Neural cell (in vitro differentiated cells): ENCODE results near the gene ABCC9. TPM values are rescaled to one million over a fixed set of nuclear protein-coding genes. Genes with fewer than 3 reads are reported as not detected.
"Not testable (repeated sequence)": the region's sequence is repeated elsewhere in the genome, so short reads cannot be mapped to it uniquely, and the experiment has no call there.

Experiments
- H2AFZ ChIP-seq: fragments of 200-600, 300-800 bp; sonication (generic), shearing (Covaris generic); 2 replicates; pipeline ENCODE4 v1.6.0; 2014; ENCODE audit warnings: low read depth, mild to moderate bottlenecking, antibody characterized with exemption, low read length, moderate library complexity
- H3F3A ChIP-seq: fragments of 200-600 bp; shearing (Covaris generic); 2 replicates; pipeline ENCODE4 v1.6.1; 2016; ENCODE audit warnings: mild to moderate bottlenecking, moderate library complexity, mixed read lengths, antibody characterized with exemption, low read length; ENCODE audit not compliant: insufficient read depth, poor library complexity, severe bottlenecking
- H3K27ac ChIP-seq: fragments of 200-600, 300-800 bp; sonication (generic), shearing (Covaris generic); 2 replicates; pipeline ENCODE4 v1.5.1; 2014; ENCODE audit warnings: mild to moderate bottlenecking, low read length, moderate library complexity
- H3K27me3 ChIP-seq: fragments of 300-800, 200-600 bp; sonication (generic), shearing (Covaris generic); 2 replicates; pipeline ENCODE4 v1.6.0; 2014; ENCODE audit warnings: mild to moderate bottlenecking, low read depth, low read length, moderate library complexity; ENCODE audit not compliant: insufficient read depth
- H3K36me3 ChIP-seq: fragments of 300-800, 200-600 bp; sonication (generic), shearing (Covaris generic); 2 replicates; pipeline ENCODE4 v1.5.1; 2014; ENCODE audit warnings: mild to moderate bottlenecking, antibody characterized with exemption, low read length, moderate library complexity; ENCODE audit not compliant: insufficient read depth
- H3K4me2 ChIP-seq: fragments of 300-800, 200-600 bp; sonication (generic), shearing (Covaris generic); 2 replicates; pipeline ENCODE4 v1.6.0; 2014; ENCODE audit warnings: mild to moderate bottlenecking, low read length
- H3K4me3 ChIP-seq: fragments of 300-800, 200-600 bp; sonication (generic), shearing (Covaris generic); 2 replicates; pipeline ENCODE4 v1.5.1; 2014; ENCODE audit warnings: mild to moderate bottlenecking, low read length, moderate library complexity
- H3K79me2 ChIP-seq: fragments of 200-600 bp; shearing (Covaris generic); replicated peaks from 2 replicates; pipeline ENCODE4 v1.6.0; 2014; ENCODE audit warnings: mild to moderate bottlenecking, low read length, moderate library complexity; ENCODE audit not compliant: insufficient read depth
- H3K9ac ChIP-seq: fragments of 300-800, 200-600 bp; sonication (generic), shearing (Covaris generic); 2 replicates; pipeline ENCODE4 v1.6.1; 2016; ENCODE audit warnings: mild to moderate bottlenecking, low read length, mixed read lengths
- H3K9me2 ChIP-seq: fragments of 200-600 bp; shearing (Covaris generic); 2 replicates; pipeline ENCODE4 v1.6.1; 2016; ENCODE audit warnings: mild to moderate bottlenecking, low read length, mixed read lengths; ENCODE audit not compliant: insufficient read depth
- H3K9me3 ChIP-seq: fragments of 200-600, 300-800 bp; sonication (generic), shearing (Covaris generic); 2 replicates; pipeline ENCODE4 v1.6.1; 2016; ENCODE audit warnings: mild to moderate bottlenecking, mixed run types, low read length, moderate library complexity, mixed read lengths
- H4K20me1 ChIP-seq: fragments of 200-600 bp; shearing (Covaris generic); 2 replicates; pipeline ENCODE4 v1.6.1; 2016; ENCODE audit warnings: mild to moderate bottlenecking, mixed run types; ENCODE audit not compliant: insufficient read depth
- CTCF ChIP-seq: fragments of 450-650 bp; IDR thresholded peaks from 2 replicates; pipeline ENCODE4 v1.5.1; 2014; ENCODE audit warnings: antibody characterized with exemption, mild to moderate bottlenecking, moderate library complexity; ENCODE audit not compliant: poor library complexity, severe bottlenecking
- EP300 ChIP-seq: fragments of 450-650 bp; conservative IDR thresholded peaks from 2 replicates; pipeline ENCODE4 v1.6.1; 2014; ENCODE audit warnings: antibody characterized with exemption, mild to moderate bottlenecking, moderate library complexity; ENCODE audit not compliant: poor library complexity, severe bottlenecking
- EZH2 ChIP-seq: fragments of 200-600, 300-800 bp; shearing (Covaris generic), sonication (generic); IDR thresholded peaks from 2 replicates; pipeline ENCODE4 v1.6.1; 2014; ENCODE audit warnings: antibody characterized with exemption, low read length, borderline replicate concordance, mild to moderate bottlenecking; ENCODE audit not compliant: insufficient read depth, poor library complexity, severe bottlenecking
- MXI1 ChIP-seq: fragments of 450-650 bp; conservative IDR thresholded peaks from 2 replicates; pipeline ENCODE4 v1.6.1; 2014; ENCODE audit warnings: antibody characterized with exemption, mild to moderate bottlenecking; ENCODE audit not compliant: poor library complexity, severe bottlenecking
- POLR2AphosphoS5 ChIP-seq: IDR thresholded peaks from 2 replicates; pipeline ENCODE4 v1.6.1; 2012
- RAD21 ChIP-seq: fragments of 450-650 bp; conservative IDR thresholded peaks from 2 replicates; pipeline ENCODE4 v1.6.1; 2014; ENCODE audit warnings: antibody characterized with exemption, mild to moderate bottlenecking, moderate library complexity
- REST ChIP-seq: IDR thresholded peaks from 2 replicates; pipeline ENCODE4 v1.6.1; 2012; ENCODE audit warnings: borderline replicate concordance
- SMC3 ChIP-seq: fragments of 450-650 bp; conservative IDR thresholded peaks from 2 replicates; pipeline ENCODE4 v1.6.1; 2014; ENCODE audit warnings: antibody characterized with exemption, mild to moderate bottlenecking, moderate library complexity; ENCODE audit not compliant: poor library complexity
- TAF1 ChIP-seq: IDR thresholded peaks from 2 replicates; pipeline ENCODE4 v1.6.1; 2012; ENCODE audit warnings: low read depth
- polyA plus RNA-seq: library from polyadenylated mRNA; depleted of rRNA; stranded (reverse); fragments of >200 nt; gene quantifications from 2 replicates; pipeline ENCODE4 v1.2.3, GENCODE V29; 2014

ABCC9 gene
- polyA plus RNA-seq, 1 donor from 2014 or later = 0.32 TPM

GRCh38 chr12:21813125-21813524, 128.1 kb downstream of the ABCC9 start:
- Histone ChIP-seq H3F3A (no peaks in the 10 kb centered on the region), H3K9me2 (no peaks in the 10 kb centered on the region), H3K79me2 (no peaks in the 10 kb centered on the region), H2AFZ (no peak overlapping the region), H3K4me2 (no peak overlapping the region), H4K20me1 (no peaks in the 10 kb centered on the region), H3K36me3 (no peaks in the 10 kb centered on the region), H3K27me3 (no peaks in the 10 kb centered on the region), H3K9me3 (no peaks in the 10 kb centered on the region), H3K27ac (no peak overlapping the region), H3K4me3 (no peak overlapping the region), H3K9ac (no peak overlapping the region)
- TF ChIP-seq MXI1 (no peak), TAF1 (no peak)

GRCh38 chr12:21812340-21812739, 128.9 kb downstream of the ABCC9 start:
- H3K9me3 ChIP-seq, H2AFZ ChIP-seq, H3K27ac ChIP-seq: not testable (repeated sequence)

GRCh38 chr12:21809100-21809499, 132.1 kb downstream of the ABCC9 start:
- no peak overlapping the region for H3K27ac ChIP-seq
- no peak overlapping the region for H3K4me2 ChIP-seq
- no peaks in the 10 kb centered on the region for H4K20me1 ChIP-seq
- no peak overlapping the region for H3K4me3 ChIP-seq
- TF ChIP-seq POLR2AphosphoS5 = peak; percentile 43
- no peak for TF ChIP-seq MXI1
- TF ChIP-seq SMC3 = no peak
- TF ChIP-seq TAF1 = no peak
- H3F3A ChIP-seq = no peaks in the 10 kb centered on the region
- H2AFZ ChIP-seq = no peak overlapping the region
- H3K36me3 ChIP-seq = no peaks in the 10 kb centered on the region
- no peaks in the 10 kb centered on the region for H3K9me2 ChIP-seq
- no peaks in the 10 kb centered on the region for H3K27me3 ChIP-seq
- H3K79me2 ChIP-seq = no peaks in the 10 kb centered on the region
- H3K9me3 ChIP-seq = no peaks in the 10 kb centered on the region
- no peak overlapping the region for H3K9ac ChIP-seq

More at GRCh38 chr12:21812340-21812739, 128.9 kb downstream of the ABCC9 start:
- not testable (repeated sequence) for H3K9ac ChIP-seq, H3K9me2 ChIP-seq, H3K4me3 ChIP-seq, H3K27me3 ChIP-seq, H3K79me2 ChIP-seq, H3K4me2 ChIP-seq, H3F3A ChIP-seq, H4K20me1 ChIP-seq, H3K36me3 ChIP-seq

GRCh38 chr12:21806255-21806654, 135.0 kb downstream of the ABCC9 start:
- H3K9me2 ChIP-seq = no peaks in the 10 kb centered on the region
- no peak overlapping the region for H3K9ac ChIP-seq
- H3K4me3 ChIP-seq = no peak overlapping the region
- no peak overlapping the region for H3K27ac ChIP-seq
- no peak overlapping the region for H2AFZ ChIP-seq
- no peaks in the 10 kb centered on the region for H3K36me3 ChIP-seq
- no peaks in the 10 kb centered on the region for H3F3A ChIP-seq
- H3K4me2 ChIP-seq = no peak overlapping the region
- no peaks in the 10 kb centered on the region for H3K27me3 ChIP-seq
- H3K9me3 ChIP-seq = no peaks in the 10 kb centered on the region
- H3K79me2 ChIP-seq = no peaks in the 10 kb centered on the region
- TF ChIP-seq REST = no peak
- TF ChIP-seq CTCF = no peak
- no peak for TF ChIP-seq SMC3
- TF ChIP-seq EP300 = no peak
- TF ChIP-seq POLR2AphosphoS5 = no peak
- TF ChIP-seq MXI1 = no peak
- no peak for TF ChIP-seq TAF1
- no peak for TF ChIP-seq RAD21
- TF ChIP-seq EZH2 = no peak
- no peaks in the 10 kb centered on the region for H4K20me1 ChIP-seq
